Thyroid gland (tissue), 4 donors: ENCODE data around the gene PLCH1. TPM values are rescaled to one million over a fixed set of nuclear protein-coding genes. Genes with fewer than 3 reads are reported as not detected.

Experiments used
- DNase-seq, 2 donors: peaks; one replicate each; pipeline ENCODE4 v3.0.0-alpha.2; 2019
- H3K27ac ChIP-seq, 3 donors: fragments of 200-600 bp; sonication (generic); 1 replicate in 2 of 3; 2 replicates in 1 of 3; pipeline ENCODE4 v1.5.1; 2016 to 2019; ENCODE audit warnings: mild to moderate bottlenecking in 1 of 3, moderate library complexity in 1 of 3
- H3K27me3 ChIP-seq: fragments of 200-600 bp; sonication (generic); one replicate; pipeline ENCODE4 v1.5.1; 2019
- H3K36me3 ChIP-seq, 2 donors: fragments of 200-600 bp; sonication (generic); one replicate each; pipeline ENCODE4 v1.5.1; 2016 to 2019
- H3K4me1 ChIP-seq, 2 donors: fragments of 200-600 bp; sonication (generic); one replicate each; pipeline ENCODE4 v1.5.1; 2017 to 2019
- H3K4me3 ChIP-seq, 3 donors: fragments of 200-600 bp; sonication (generic); replicated peaks in 1 of 3; 1 replicate in 2 of 3; 2 replicates in 1 of 3; pipeline ENCODE4 v1.5.1; 2016; ENCODE audit warnings: mild to moderate bottlenecking in 1 of 3
- H3K9me3 ChIP-seq: fragments of 200-600 bp; sonication (generic); one replicate; pipeline ENCODE4 v1.5.1; 2017
- CTCF ChIP-seq, 6 experiments: fragments of 200-600 bp in 3 of 6; fragments of 450-650 bp in 3 of 6; sonication (generic) in 3 of 6; IDR thresholded peaks; one replicate each; pipeline ENCODE4 v1.5.1; 2016 to 2019; ENCODE audit warnings: antibody characterized with exemption in 6 of 6, mild to moderate bottlenecking in 2 of 6, inconsistent platforms in 1 of 6, moderate library complexity in 1 of 6
- POLR2A ChIP-seq, 2 donors: fragments of 450-650 bp; IDR thresholded peaks; one replicate each; pipeline ENCODE4 v1.6.1; 2017; ENCODE audit warnings: antibody characterized with exemption in 2 of 2, mild to moderate bottlenecking in 2 of 2, moderate library complexity in 1 of 2
- WGBS, 2 donors: methylation state at CpG; one replicate each; pipeline ENCODE4 v1.1.5; 2017; 5-methylcytosine and 5-hydroxymethylcytosine counted together
- intact Hi-C: fragments of 100-400 bp; cut with DNase I; formaldehyde crosslinking; loops from one replicate; pipeline ENCODE4 v1.15.1; 2023
- total RNA-seq, 4 donors: library from RNA; depleted of rRNA; stranded (reverse); fragments of >200 nt; gene quantifications; one replicate each; pipeline ENCODE4 v1.2.3, GENCODE V29; 2016

The PLCH1 gene
- 10 to 100 TPM in 3 of 4 donors, 1 to 10 TPM in 1; 4.3 to 20.6 (median 14.1) TPM for total RNA-seq

- peak; percentile 79 to 84 for DNase-seq
- 0 to 1% methylated on average over 21 to 29 of the region's 33 CpGs for WGBS, 2 donors
- intact Hi-C loops, result loop anchor here (10.0 kb wide), 1 partner anchor 110 kb away; the partner anchor contains the start of gene SLC33A1
- H3K36me3 ChIP-seq, result no peaks in the 10 kb centered on the region
- H3K4me3 ChIP-seq, result peak within 1 kb of the TSS; percentile 37 to 75 (median 73)
- H3K27me3 ChIP-seq, result no peaks in the 10 kb centered on the region
- H3K9me3 ChIP-seq, result no peaks in the 10 kb centered on the region
- TF ChIP-seq POLR2A (IDR thresholded peaks at IDR 0.05), result peak in 1 of 2 donors; percentile 73
- no peak for TF ChIP-seq CTCF (IDR thresholded peaks at IDR 0.05)
- peaks cover 8 to 25% of the 10 kb centered on the region in 2 donors for H3K4me1 ChIP-seq
- peak within 1 kb of the TSS; percentile 85 to 87 (median 85) for H3K27ac ChIP-seq
These were observed at the start of gene PLCH1 for GRCh38 chr3:155744626-155745324. PLCH1 (minus strand) TSS chr3:155745071; CDS start chr3:155704224, 40,847 bp downstream.

- Histone ChIP-seq H3K27ac (no peak overlapping the region), H3K4me1 (no peaks in the 10 kb centered on the region), H3K27me3 (no peaks in the 10 kb centered on the region), H3K36me3 (no peaks in the 10 kb centered on the region), H3K9me3 (no peaks in the 10 kb centered on the region), H3K4me3 (no peak overlapping the region)
- no peak for DNase-seq
- intact Hi-C loops, result no loop called here
- 89 to 96% methylated on average over 1 of the region's 1 CpG for WGBS, 2 donors
- TF ChIP-seq POLR2A (IDR thresholded peaks at IDR 0.05) (no peak), CTCF (IDR thresholded peaks at IDR 0.05) (no peak)
These were observed 47.7 kb upstream of the PLCH1 start for GRCh38 chr3:155792532-155792931.

- peak in 1 of 2 donors; percentile 10 for DNase-seq
- no peak overlapping the region for H3K4me3 ChIP-seq
- TF ChIP-seq CTCF (IDR thresholded peaks at IDR 0.05) (no peak), POLR2A (IDR thresholded peaks at IDR 0.05) (no peak)
- no peaks in the 10 kb centered on the region for H3K27me3 ChIP-seq
- no peaks in the 10 kb centered on the region for H3K4me1 ChIP-seq
- intact Hi-C loops, result no loop called here
- no peaks in the 10 kb centered on the region for H3K9me3 ChIP-seq
- no peaks in the 10 kb centered on the region for H3K36me3 ChIP-seq
- WGBS, 2 donors, result 84 to 100% methylated on average over 2 of the region's 2 CpGs
- no peak overlapping the region for H3K27ac ChIP-seq
These were observed 46.3 kb upstream of the PLCH1 start for GRCh38 chr3:155791190-155791589.

GRCh38 chr3:155790272-155790925 is 45.5 kb upstream of the PLCH1 start:
- WGBS, 2 donors, result 67 to 68% methylated on average over 4 of the region's 4 CpGs
- Histone ChIP-seq H3K36me3 (no peaks in the 10 kb centered on the region), H3K4me1 (no peaks in the 10 kb centered on the region), H3K9me3 (no peaks in the 10 kb centered on the region), H3K27ac (no peak overlapping the region), H3K27me3 (no peaks in the 10 kb centered on the region), H3K4me3 (no peak overlapping the region)
- intact Hi-C loops, result no loop called here
- TF ChIP-seq CTCF (IDR thresholded peaks at IDR 0.05), result no peak
- no peak for TF ChIP-seq POLR2A (IDR thresholded peaks at IDR 0.05)
- no peak for DNase-seq
